Transverse colon (tissue), 3 donors: ENCODE results near the gene PCDHGA3.

Experiments used
- CTCF ChIP-seq, 5 experiments: fragments of 200-600 bp in 3 of 5; fragments of 450-650 bp in 2 of 5; sonication (generic) in 3 of 5; IDR thresholded peaks; 1 replicate in 2 of 5; 2 replicates in 3 of 5; pipeline ENCODE4 v1.5.1; 2016 to 2017; ENCODE audit warnings: antibody characterized with exemption in 5 of 5, inconsistent platforms in 3 of 5, mild to moderate bottlenecking in 2 of 5, moderate library complexity in 1 of 5
- POLR2A ChIP-seq: fragments of 450-650 bp; IDR thresholded peaks from one replicate; pipeline ENCODE4 v1.6.1; 2016; ENCODE audit warnings: antibody characterized with exemption, mild to moderate bottlenecking, moderate library complexity

- TF ChIP-seq CTCF (IDR thresholded peaks at IDR 0.05) (no peak), POLR2A (no peak)
Measured at GRCh38 chr5:141345327-141345726, 1.7 kb downstream of the PCDHGA3 start.
